CD4-positive, alpha-beta T cell treated with Interleukin-6 for 4 hours (primary cell): ENCODE measurements around the gene ZNG1A.
A peak's percentile ranks its signal among the peaks of the same experiment; 100 is the strongest.
"Not testable (repeated sequence)": the region's sequence is repeated elsewhere in the genome, so short reads cannot be mapped to it uniquely, and the experiment has no call there.

Experiments
- DNase-seq: peaks from one replicate; pipeline ENCODE4 v3.0.0-alpha.2; 2020; ENCODE audit warnings: mixed read lengths

ZNG1A gene

DNA sequence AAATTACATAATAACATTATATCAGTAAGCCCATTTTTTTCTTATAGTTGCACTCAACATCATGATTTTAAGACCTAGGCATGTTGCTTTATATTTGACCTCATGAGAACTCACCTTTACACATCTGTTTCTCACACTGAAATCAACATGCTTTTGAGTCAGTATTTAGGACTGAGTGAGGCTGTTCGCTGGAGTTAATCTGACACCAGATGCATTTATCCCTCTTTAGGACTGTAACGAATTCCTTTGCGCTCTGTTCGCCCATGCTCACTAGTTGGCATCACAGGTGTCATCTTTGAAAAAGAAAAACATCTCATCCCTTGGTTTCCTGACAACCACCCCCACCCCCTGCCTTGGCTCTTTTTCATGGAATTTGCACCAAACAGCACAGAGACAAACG, 84.9 kb downstream of the ZNG1A start:
- not testable (repeated sequence) for DNase-seq

DNA sequence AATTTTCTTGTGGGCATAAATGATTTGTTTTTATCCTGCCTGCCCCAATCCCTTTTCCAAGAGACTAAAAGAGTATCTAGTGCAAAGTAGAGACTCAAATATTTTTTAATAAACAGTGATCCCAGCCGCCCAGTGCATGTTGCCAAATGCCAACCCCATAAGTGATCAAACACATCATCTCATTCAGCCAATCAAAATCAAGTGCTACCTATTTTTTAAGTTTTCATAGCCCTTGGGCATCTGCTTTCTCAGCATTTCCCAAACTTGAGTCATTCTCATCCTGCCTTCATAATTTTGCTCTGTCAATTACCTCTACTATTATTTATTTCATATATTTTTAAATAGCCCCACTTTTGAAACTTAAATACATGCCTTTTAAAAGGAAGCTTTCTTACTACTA, 88.0 kb downstream of the ZNG1A start:
- not testable (repeated sequence) for DNase-seq

GRCh38 chr9:88396-89037, 90.3 kb downstream of the ZNG1A start:
- DNase-seq: not testable (repeated sequence)

- DNase-seq: not testable (repeated sequence)
Observed at GRCh38 chr9:87860-88259, 91.0 kb downstream of the ZNG1A start.

DNA sequence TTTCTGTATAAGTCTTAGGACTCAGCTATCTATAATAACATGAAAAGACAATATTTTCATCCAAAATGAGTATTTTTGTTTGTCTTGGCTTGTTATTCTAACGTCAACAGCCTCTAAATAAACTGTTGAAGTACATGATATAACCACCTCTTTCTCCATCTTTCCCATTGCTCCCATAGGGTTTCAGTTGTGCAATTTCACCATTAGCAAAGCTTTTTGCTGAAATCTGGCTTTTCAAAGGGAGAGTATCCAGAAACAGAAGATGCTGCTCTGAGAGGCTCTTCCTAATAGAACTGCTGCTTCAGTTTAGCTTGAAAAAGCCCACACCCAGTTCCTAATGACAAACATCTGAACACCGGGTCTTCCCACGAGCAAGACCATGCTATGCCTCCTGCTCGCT, 91.8 kb downstream of the ZNG1A start:
- DNase-seq: not testable (repeated sequence)

DNA sequence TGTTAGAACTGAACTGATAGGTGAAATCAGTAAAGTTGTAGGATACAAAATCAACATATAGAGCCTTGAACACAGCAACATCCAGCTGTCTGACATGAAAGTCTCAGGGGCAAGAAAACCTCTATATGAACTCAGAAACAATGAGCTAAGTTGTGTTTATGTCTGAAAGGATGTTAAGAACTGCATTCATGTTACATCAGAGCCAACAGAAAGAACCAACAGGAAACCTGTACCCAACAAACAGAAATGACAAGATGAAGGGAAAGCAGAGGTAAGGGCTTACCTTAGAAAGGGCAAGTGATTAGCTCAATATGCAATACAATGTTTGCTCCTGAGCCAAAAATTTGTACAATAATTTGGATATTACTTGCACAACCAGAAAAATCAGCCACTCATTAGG, 92.2 kb downstream of the ZNG1A start:
- DNase-seq: not testable (repeated sequence)

- DNase-seq: not testable (repeated sequence)
Observed at GRCh38 chr9:82932-83689, 95.7 kb downstream of the ZNG1A start.

- DNase-seq: not testable (repeated sequence)
Observed at GRCh38 chr9:78333-78732, 100.5 kb downstream of the ZNG1A start.

DNA sequence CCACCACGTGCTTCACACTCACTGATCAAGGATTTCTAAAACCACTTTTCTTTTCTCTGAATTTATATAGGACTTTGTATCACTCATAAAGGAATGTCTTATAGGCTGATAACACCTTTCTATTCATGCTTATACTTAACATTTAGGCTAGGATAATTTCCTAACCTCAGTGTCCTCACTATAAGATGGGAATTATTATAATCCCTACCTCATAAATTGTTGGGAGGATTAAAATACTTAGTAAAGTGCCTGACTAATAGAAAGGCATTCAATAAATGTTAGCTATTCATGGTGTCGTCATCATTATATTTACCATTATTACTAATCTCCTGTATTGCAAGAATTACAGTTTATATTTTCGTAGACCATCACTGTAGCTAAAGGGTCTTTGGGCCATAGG, 102.5 kb downstream of the ZNG1A start:
- DNase-seq: not testable (repeated sequence)

- DNase-seq: not testable (repeated sequence)
Observed at GRCh38 chr9:73900-74525, 104.8 kb downstream of the ZNG1A start.

DNA sequence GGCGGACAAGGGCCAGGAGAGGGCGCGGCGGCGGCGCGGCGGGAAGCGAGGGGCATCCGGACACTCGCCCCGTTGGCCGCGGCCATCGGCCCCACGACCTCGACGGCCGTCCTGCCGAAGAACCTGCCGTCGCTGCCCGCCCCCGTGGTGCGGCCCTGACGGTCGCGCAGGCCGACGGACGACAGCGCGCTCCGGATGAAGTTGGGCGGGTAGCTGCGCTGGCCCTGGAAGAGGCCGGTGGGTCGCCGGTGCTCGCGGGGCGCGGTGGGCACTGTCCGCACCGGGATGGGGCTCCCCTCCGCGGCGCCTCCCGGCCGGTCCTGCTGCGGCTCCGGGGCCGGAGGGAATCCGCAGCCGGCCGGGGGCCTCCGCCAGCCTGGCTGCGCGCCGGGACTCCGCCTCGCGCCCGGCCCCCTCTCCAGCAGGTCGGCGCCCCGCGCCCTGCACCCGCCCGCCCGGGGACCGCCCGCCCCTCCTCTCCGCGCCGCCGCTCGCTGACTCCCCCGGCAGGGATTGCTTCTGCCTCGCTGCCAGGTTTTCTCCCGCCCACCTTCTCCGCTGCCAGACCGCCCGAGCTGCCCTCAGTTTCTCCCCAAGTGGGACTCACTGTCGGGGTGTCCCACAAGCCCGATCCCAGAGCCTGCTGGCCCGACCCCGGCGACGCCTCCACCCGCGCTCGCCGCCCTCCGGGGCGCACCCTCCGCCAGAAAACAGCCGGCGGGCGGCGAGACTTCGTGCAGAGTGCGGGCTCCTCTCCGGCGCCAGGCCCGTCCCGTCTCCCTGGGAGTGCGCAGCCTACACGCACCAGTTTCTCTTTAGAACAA, 105.6 kb downstream of the ZNG1A start:
- DNase-seq: peak; percentile 26
